KOPT-K1 (cell line): ENCODE data around the gene CTSA.
"Not testable (repeated sequence)": the region's sequence is repeated elsewhere in the genome, so short reads cannot be mapped to it uniquely, and the experiment has no call there.

Source experiments
- H3K27ac ChIP-seq: fragments of 200-600 bp; sonication (generic); 2 replicates; pipeline ENCODE4 v1.5.1; 2016; ENCODE audit warnings: antibody characterized with exemption, mild to moderate bottlenecking, low read depth, low read length; ENCODE audit not compliant: poor library complexity, severe bottlenecking
- H3K36me3 ChIP-seq: fragments of 200-600 bp; sonication (generic); 2 replicates; pipeline ENCODE4 v1.5.1; 2017; ENCODE audit warnings: antibody characterized with exemption, mild to moderate bottlenecking, low read length, moderate library complexity; ENCODE audit not compliant: insufficient read depth
- H3K9me3 ChIP-seq: fragments of 200-600 bp; sonication (generic); 2 replicates; pipeline ENCODE4 v1.5.1; 2017; ENCODE audit warnings: antibody characterized with exemption, low read length, mild to moderate bottlenecking; ENCODE audit not compliant: insufficient read depth, poor library complexity, severe bottlenecking

CTSA gene

DNA sequence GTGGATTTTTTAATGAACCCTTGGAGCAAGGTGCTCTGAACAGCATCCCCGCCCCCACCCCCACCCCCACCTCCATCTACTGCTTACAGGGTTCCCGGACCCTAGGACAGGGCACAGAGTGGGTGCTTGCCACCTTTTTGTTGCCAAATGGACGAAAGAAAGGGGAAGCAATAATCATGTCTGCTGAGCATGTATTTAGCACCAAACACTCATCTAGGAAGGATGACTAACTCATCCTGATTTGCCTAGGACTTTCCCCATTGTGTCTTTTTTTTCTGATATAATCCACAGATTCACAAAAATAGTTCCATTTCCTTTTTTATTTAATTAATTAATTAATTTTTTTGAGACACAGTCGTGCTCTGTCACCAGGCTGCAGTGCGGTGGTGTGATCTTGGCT is 22.0 kb downstream of the CTSA start:
- no peak overlapping the region for H3K27ac ChIP-seq
- H3K36me3 ChIP-seq, result no peaks in the 10 kb centered on the region
- no peaks in the 10 kb centered on the region for H3K9me3 ChIP-seq

- no peak overlapping the region for H3K27ac ChIP-seq
- no peaks in the 10 kb centered on the region for H3K36me3 ChIP-seq
- no peaks in the 10 kb centered on the region for H3K9me3 ChIP-seq
These were observed 26.6 kb downstream of the CTSA start for GRCh38 chr20:45917790-45918141.

DNA sequence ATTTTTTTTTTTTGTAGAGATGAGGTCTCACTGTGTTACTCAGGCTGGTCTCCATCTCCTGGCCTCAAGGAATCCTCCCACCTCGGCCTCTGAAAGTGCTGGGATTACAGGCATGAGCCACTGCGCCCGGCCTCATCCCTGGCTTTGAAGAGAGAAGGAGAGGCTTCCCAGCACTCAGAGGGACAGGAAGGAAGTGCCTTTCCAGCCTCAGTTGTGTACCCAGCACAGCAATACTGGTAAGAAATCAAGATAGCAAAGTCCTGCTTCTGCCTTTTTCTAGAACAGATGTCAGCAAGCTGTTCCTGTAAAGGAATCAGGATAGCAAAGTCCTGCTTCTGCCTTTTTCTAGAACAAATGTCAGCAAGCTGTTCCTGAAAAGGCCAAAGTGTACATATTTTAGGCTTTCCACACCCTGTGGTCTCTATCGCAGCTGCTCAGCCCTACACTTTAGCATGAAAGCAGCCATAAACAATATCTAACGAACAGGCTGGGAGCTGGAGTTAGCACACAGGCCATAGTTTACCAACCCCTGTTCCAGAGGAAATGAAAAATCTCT is 27.1 kb downstream of the CTSA start:
- Histone ChIP-seq H3K36me3 (no peaks in the 10 kb centered on the region), H3K9me3 (no peaks in the 10 kb centered on the region), H3K27ac (no peak overlapping the region)

GRCh38 chr20:45918779-45919537 is 27.8 kb downstream of the CTSA start:
- Histone ChIP-seq H3K36me3 (no peaks in the 10 kb centered on the region), H3K27ac (no peak overlapping the region), H3K9me3 (no peaks in the 10 kb centered on the region)

DNA sequence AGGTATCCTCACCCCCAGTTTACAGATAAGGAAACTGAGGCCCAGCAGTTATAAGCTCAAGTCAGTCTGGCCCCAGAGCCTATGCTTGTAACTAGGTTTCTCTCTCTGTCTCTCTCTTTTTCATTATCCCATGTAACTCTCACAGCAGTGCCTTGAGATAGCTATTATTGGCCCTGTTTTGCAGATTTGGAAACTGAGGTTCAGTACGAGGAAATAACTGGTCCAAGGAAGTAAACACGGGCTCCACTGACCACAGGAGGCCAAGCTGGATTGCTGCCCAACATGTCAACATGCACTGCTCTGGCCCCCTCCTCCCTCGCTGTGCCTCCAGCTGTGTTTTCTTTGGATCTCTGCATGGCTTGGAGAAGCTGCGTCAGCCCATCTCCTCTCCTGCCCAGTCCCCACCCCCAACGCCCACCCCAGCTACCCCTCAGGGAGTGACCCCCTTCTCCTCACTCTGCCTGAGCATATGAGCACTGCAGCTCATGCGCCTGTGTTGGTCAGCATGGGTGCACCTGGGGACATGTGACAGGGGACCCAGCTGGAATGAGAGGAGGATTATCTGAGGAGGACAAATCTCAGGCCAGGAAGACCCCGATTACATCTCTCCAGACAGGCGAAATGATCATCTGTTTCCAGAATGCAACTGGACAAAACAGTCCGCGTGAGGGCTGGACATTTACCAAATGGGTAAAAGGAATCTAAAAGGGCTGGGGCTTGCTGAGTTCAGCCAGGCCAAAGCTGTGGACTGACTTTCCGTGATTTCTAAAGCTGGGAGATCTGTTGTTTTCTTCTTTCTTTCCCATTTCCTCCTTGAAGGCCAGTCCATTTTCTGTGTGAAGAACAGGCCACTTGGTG is 28.6 kb downstream of the CTSA start:
- H3K36me3 ChIP-seq, result no peaks in the 10 kb centered on the region
- no peaks in the 10 kb centered on the region for H3K9me3 ChIP-seq
- H3K27ac ChIP-seq, result no peak overlapping the region

DNA sequence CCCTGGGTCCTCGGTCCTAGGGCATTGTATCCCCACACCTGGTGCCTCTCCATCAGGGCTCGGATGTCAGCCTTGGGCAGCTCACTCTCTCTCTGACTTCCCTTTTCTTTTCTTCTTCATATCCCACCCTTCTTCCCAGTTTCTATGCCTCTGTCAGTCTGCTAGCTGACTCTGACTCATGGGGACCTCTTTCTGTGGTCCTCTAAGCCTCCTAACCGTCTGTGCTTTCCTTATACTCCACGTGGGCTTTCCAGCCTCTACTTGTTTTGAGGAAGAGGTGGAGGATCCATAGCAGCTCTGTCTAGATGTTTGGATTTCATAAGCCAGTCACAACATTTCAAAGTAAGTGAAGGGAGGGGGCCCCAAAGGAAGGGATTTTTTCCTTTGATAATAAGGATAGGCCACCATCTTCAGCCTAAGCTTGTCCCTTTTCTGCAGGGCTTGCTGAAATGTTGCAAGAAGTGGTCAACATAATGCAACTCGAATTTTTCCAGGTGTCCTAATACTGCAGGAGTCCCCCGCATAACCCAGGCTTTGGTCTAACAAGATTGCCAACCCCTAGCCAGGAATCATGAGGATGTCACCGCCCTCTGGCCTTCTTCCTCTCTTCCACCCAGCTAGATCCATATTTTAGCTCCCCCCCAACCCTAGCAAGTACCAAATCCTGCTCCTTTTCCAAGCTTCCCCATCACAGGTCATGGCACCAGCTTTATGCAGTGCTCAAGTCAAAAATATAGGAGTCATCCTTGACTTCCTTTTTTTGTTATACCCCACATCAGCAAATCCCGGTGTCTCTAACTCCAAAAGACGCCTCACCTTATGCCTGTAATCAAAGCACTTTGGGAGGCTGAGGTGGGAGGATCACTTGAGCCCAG is 29.6 kb downstream of the CTSA start:
- no peak overlapping the region for H3K27ac ChIP-seq
- no peaks in the 10 kb centered on the region for H3K36me3 ChIP-seq
- H3K9me3 ChIP-seq, result no peaks in the 10 kb centered on the region

DNA sequence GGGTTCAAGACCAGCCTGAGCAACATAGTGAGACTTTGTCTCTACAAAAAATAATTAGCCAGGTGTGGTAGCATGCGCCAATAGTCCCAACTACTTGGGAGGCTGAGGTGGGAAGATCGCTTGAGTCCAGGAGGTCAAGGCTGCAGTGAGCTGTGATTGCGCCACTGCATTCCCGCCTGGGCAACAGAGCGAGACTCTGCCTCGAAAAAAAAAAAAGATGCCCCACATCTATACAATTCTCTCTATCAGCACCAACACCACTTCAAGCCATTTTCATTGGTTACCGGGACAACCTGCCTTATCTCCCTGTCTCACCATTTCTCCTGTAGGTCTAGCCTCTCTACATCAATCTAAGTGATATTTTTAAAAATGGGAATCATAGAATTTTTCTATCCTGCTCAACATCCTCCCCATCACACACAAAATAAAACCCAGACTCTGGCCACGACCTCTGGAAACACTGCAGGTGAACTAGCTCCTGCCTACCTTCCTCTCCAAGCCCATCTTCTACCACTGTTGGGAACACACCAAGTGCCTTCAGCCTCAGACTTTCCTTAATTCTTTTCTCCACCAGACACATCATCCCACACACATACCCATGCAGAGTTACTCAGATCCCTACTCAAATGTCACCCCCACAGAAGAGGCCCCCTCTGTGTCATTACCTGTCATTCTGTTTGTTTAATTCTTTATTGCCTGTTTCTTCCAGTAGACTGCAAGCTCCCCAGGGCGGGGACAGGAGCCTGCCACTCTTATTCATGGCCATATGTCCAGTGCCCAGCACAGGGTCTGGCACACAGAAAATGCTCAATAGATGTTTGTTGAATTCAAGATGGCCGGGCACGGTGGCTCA is 30.4 kb downstream of the CTSA start:
- Histone ChIP-seq H3K27ac (no peak overlapping the region), H3K36me3 (no peaks in the 10 kb centered on the region), H3K9me3 (no peaks in the 10 kb centered on the region)

DNA sequence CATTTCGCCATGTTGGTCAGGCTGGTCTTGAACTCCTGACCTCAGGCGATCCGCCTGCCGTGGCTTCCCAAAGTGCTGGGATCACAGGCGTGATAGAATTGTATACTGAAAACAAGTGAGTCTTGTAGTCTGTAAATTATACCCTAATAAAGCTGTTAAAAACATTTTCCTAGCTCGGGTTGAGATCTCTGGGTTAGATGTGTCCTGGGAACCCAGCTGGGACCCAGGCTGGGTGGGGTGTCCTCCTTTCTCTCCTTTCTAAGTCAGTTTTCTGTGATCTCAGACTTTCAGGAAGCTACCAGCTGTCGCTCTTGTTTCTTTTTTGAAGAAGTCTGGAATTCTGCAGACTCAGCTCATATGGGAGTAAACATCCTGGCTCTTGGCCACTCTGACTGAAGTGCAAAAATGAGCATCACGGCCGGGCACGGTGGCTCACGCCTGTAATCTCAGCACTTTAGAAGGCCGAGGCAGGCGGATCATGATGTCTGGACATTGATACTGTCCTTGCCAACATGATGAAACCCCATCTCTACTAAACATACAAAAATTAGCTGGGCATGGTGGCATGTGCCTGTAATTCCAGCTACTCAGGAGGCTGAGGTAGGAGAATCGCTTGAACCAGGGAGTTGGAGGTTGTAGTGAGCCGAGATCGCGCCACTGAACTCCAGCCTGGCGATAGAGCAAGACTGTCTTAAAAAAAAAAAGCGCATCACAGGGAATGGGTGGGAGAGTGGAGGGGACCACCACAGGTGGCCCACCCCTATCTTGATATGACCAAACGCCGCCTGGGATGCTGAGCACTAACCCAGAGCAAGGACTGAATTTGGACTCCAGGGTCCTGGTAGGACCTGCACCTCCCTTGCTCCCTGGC is 33.5 kb downstream of the CTSA start:
- Histone ChIP-seq H3K27ac (no peak overlapping the region), H3K9me3 (no peaks in the 10 kb centered on the region), H3K36me3 (no peaks in the 10 kb centered on the region)

DNA sequence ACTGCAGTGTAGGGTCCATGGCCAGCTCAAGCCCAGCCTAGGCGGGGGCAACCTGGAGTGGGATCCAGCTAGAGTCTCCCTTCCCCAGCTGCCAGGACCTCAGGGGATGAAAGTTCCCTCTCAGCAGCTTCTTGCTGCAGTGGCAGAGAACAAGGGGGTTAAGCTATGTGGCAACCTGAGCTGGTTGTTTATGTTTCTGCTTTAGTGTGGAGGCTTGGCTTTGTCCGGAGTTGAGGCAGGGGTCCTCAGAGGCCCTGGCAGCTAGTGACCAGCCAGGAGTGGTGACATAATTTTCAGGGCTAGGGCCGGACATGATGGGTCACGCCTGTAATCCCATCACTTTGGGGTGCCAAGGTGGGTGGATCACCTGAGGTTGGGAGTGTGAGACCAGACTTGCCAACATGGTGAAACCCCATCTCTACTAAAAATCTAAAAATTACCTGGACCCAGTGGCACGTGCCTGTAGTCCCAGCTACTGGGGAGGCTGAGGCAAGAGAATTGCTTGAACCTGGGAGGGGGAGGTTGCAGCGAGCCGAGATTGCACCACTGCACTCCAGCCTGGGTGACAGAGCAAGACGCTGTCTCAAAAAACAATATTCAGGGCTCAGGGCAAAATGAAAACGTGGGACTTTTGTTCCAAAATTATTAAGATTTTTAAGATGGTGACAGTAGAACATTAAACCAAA is 34.8 kb downstream of the CTSA start:
- Histone ChIP-seq H3K36me3 (no peaks in the 10 kb centered on the region), H3K27ac (no peak overlapping the region)

GRCh38 chr20:45926731-45927070 is 35.6 kb downstream of the CTSA start:
- Histone ChIP-seq H3K9me3 (no peaks in the 10 kb centered on the region), H3K27ac (no peak overlapping the region), H3K36me3 (no peaks in the 10 kb centered on the region)

More for the DNA sequence above, 34.8 kb downstream of the CTSA start:
- H3K9me3 ChIP-seq, result no peaks in the 10 kb centered on the region

DNA sequence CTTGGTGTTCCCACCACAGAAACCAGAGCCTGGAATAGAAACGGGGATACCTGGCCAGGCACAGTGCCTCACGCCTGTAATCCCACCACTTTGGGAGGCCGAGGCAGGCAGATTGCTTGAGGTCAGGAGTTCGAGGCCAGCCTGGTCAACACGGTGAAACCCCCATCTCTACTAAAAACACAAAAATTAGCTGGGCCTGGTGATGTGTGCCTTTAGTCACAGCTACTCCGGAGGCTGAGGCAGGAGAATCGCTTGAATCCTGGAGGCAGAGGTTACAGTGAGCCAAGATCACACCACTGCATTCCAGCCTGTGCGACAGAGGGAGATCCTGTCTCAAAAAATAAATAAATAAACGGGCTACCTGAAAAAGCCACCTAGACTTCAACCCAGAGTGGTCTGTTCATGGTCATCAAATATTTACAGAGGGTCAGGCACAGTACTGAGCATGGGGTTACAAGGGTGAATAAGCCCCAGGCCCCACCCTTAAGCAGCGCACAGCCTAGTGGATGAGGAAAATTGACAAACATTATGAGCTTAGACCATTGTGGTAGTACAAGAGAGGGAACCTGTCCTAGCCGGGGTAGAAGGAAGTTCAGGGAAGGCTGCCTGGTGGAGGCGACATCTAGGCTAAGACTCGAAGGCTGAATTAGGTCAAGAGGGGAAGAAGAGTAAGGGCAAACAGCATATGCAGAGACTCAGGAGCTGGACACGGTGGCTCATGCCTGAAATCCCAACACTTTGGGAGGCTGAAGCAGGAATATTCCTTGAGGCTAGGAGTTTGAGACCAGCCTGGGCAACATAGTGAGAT is 36.1 kb downstream of the CTSA start:
- Histone ChIP-seq H3K9me3 (no peaks in the 10 kb centered on the region), H3K27ac (no peak overlapping the region)

GRCh38 chr20:45931680-45932079 is 40.5 kb downstream of the CTSA start:
- H3K9me3 ChIP-seq, H3K27ac ChIP-seq, H3K36me3 ChIP-seq: not testable (repeated sequence)

More for the DNA sequence above, 36.1 kb downstream of the CTSA start:
- H3K36me3 ChIP-seq, result no peaks in the 10 kb centered on the region
